KG1 (cell line): ENCODE data around the gene BRD4.

Source experiments
- DNase-seq: peaks from one replicate; lab custom pipeline; 2025; lab: John Stamatoyannopoulos, UW

The BRD4 gene

GRCh38 chr19:15313649-15314279 lies 18.6 kb downstream of the BRD4 start:
- no peak for DNase-seq

GRCh38 chr19:15307169-15307568 lies 25.2 kb downstream of the BRD4 start:
- DNase-seq = no peak

- DNase-seq = no peak
These were observed 26.6 kb downstream of the BRD4 start for GRCh38 chr19:15305582-15306334.

GRCh38 chr19:15304140-15304705 lies 28.1 kb downstream of the BRD4 start:
- DNase-seq = no peak

GRCh38 chr19:15303105-15303780 lies 29.1 kb downstream of the BRD4 start:
- no peak for DNase-seq

- no peak for DNase-seq
These were observed 31.7 kb downstream of the BRD4 start for GRCh38 chr19:15300533-15301197.

GRCh38 chr19:15299568-15300409 lies 32.5 kb downstream of the BRD4 start:
- no peak for DNase-seq

- DNase-seq = no peak
These were observed 33.3 kb downstream of the BRD4 start for GRCh38 chr19:15298847-15299567.

- no peak for DNase-seq
These were observed 34.7 kb downstream of the BRD4 start for GRCh38 chr19:15297416-15298224.

- no peak for DNase-seq
These were observed 35.4 kb downstream of the BRD4 start for GRCh38 chr19:15296841-15297415.

- no peak for DNase-seq
These were observed 36.0 kb downstream of the BRD4 start for GRCh38 chr19:15296353-15296752.

- no peak for DNase-seq
These were observed 37.8 kb downstream of the BRD4 start for GRCh38 chr19:15294561-15294990.

GRCh38 chr19:15293781-15294491 lies 38.4 kb downstream of the BRD4 start:
- DNase-seq = no peak

- DNase-seq = no peak
These were observed 39.3 kb downstream of the BRD4 start for GRCh38 chr19:15292847-15293582.

GRCh38 chr19:15292140-15292539 lies 40.2 kb downstream of the BRD4 start:
- DNase-seq = no peak

GRCh38 chr19:15291548-15292021 lies 40.8 kb downstream of the BRD4 start:
- no peak for DNase-seq

- DNase-seq = no peak
These were observed 41.2 kb downstream of the BRD4 start for GRCh38 chr19:15291089-15291488.

GRCh38 chr19:15290166-15290565 lies 42.2 kb downstream of the BRD4 start:
- no peak for DNase-seq
